GM21423 (cell line): Measurements from ENCODE around the gene CFAP410.
"Not testable (repeated sequence)": the region's sequence is repeated elsewhere in the genome, so short reads cannot be mapped to it uniquely, and the experiment has no call there.

ENCODE experiments used
- ATAC-seq: cut with Tn5 transposase; IDR thresholded peaks from one replicate; pipeline ENCODE4 v1.9.1; 2021; ENCODE audit warnings: mild to moderate bottlenecking, moderate library complexity; ENCODE audit not compliant: unreplicated experiment

Gene CFAP410

DNA sequence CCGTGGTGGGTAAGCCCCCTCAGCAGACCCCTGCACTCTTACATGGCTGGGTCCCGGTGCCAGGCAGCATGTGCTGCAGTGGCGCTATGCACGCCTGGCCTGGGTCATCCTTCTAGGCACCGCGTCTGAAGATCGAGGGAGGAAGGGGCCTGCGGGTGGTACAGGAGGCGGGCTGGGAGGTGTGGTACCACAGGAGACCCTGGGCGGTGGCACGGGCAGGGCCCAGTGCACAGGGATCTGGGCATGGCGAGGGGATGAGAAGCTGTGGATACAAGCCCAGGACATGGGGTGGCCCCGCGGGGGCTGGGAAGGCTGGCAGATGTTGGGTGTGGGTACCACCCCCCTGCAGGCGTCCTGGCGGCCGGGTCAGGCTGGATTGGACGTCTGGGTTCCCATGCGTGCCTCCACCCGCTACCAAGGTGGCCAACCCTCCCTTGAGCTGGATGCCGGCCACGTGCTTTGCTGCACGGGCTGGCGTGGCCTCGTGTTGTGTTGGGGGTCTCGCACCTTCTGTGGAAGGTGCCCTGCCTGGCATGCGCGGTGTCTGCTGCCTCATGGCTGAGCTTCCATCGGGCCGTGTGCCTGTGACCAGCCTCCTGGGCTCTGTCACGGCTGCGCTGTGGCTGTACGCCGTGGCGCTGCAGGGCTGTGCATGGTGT, 19.7 kb downstream of the CFAP410 start:
- ATAC-seq, result no peak

DNA sequence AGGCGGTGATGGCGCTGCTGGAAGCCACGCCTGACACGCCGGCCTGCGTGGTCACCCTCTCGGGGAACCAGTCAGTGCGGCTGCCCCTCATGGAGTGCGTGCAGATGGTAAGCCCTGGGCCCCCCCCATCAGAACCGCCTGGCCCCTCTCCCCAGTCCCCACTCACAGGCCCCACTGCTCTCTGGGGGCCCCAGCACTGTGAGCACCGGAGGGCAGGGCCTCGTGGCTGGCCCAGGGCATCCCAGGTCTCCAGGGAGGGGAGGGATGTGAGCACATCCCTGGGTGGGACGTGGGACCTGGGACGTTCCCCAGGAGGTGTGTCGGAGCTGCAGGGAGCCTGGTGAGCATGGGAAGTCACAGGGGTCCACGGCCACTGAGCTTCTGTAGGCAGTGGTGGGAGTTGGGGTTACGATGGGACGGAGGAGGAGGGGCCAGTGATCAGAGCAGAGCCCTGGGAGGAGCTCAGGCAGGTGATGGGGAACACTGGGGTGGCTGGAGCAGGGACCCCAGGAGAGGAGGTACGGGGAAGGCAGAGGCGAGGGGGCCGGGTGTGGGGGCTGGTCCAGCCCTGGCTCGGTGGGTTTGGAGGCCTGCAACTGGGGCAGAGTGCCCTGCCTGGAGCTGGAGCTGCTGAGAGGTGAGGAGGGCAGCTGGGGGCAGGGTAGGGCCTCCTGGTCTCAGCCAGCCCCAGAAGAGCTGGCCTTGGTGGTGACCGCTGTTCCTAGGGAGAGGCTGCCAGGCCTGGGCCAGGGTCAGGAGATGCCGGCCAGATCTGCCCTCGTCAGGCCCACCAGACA, 20.5 kb downstream of the CFAP410 start:
- no peak for ATAC-seq

DNA sequence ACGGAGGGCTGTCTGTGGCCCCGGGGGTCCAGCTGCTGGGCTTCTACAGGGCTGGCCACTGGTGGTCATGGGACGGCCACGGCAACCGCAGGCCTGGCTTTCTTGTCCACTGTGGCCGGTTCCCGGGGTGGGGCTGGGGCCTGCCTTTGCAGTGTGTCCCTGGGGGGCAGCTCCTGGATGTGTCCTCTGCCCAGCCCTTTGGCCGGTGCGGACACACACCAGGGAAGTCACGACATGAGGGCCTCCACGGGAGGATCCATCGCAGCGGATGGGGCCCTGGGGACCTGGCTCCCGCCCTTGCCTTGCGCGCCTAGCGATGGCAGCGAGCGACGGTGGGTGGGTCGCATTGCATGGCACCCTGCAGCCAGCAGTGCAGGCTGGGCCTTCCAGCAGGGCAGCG, 21.3 kb downstream of the CFAP410 start:
- ATAC-seq, result no peak

DNA sequence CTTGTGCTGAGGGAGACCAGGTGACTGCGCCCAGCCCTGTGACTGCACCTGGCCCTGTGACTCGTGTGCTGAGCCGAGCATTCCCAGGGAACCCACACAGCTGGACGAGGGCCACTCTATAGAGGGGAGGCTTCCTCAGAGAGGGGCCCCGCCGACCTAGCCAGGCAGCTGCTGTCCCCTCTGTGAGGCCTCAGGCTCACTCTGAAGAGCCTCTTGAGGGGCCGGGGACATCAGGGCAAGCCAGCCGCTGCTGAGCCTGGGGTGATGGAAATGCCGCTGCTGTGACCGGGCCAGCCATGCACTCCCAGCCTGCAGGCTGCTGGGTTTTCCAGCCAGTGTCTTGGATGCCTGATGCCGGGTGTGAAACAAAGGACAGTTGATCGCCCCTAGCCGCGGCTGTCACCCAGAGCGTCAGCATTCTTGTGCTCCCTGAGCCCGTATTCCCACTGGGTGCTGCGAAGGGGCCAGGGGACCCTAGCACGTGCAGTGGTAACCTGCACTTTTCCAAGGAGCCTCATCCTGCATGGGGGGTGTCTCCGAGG, 21.9 kb downstream of the CFAP410 start:
- no peak for ATAC-seq

DNA sequence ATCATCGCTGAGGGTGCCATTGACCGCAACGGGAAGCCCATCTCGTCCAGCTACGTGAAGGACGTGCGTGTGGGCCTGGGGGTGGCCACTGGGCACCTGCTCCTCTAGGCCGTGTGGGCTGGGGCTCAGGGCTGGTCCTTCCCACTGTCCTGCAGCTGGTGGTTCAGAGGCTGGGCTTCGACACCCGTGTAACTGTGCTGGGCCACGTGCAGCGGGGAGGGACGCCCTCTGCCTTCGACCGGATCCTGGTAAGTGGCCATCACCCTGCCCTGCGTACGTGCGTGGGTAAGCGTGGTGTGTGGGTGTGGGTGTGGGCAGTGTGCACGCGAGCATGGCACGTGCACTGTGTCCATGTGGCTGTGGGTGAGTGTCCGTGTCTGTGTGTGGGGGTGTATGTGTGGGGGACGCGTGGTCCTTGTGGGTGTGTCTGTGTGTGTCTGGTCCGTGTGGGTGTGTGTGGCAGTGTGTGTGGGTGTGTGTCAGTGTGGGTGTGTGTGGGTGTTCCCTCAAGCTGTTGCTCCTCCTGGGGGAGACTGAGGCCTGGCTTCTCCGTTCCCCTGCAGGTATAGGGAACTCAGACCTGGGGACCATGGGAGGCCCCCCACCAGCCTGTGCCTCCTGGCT, 22.8 kb downstream of the CFAP410 start:
- no peak for ATAC-seq

DNA sequence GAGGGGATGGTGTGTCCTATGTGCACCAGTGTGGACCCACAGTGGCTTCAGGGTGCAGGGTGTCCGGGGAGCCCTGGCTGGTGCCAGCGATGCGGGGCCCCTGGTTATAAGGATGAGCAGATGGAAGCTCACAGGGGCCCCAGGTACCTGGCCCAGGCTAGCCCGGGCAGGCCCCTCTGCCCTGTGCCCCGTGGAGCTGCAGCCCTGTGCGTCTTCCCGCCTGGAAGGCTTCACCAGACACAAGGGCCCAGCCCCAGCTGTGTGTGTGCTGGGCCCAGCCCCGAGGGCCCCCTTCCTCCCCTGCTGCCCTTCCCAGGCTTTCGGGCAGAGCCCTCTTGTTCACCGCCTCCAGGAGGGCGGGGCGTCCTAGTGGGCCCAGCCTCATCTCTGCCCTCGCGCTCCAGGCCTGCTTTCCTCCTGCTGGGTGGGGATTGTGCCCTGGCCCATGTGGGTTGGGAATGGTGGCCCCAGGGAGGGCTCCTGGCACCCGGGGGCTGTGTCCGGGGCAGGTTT, 23.4 kb downstream of the CFAP410 start:
- no peak for ATAC-seq

DNA sequence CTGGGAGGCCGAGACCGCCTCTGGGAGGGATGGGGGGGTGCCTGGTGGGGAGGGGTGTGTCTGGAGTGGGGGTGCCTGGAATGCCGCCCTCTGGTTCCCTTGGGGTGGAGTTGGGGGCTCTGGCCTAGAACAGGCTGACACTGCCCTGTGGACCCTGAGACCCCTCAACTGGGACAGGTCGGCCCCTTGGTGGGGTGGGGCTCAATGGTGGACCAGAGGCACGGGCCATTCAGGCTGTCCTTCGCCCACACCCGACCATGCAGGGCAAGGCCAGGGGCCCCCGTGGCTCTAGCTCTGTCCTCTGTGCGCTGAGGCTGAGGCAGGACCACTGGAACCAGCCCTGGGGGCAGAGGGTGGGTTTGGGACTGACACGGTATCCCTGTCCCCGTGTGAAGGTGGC, 24.6 kb downstream of the CFAP410 start:
- ATAC-seq, result no peak

DNA sequence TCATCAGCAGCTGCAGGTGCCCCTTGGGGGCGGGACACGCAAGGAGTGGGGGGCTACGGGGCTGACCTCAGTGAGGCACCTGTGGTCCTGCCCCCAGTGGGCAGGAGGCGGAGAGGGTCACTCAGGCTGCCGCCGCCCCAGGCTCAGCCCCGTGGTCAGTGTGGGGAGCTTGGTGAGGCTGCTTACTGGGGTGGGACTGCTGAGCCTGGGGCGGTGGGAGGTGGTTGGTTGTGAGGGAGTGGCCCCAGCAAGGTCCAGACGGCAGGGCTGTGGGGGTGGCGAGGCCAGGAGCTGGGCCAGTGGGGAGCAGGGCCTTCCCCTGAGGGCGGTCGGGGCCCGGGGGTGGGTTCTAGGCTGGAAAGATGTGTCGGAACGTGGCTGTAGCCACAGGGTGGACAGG, 25.1 kb downstream of the CFAP410 start:
- ATAC-seq, result no peak

DNA sequence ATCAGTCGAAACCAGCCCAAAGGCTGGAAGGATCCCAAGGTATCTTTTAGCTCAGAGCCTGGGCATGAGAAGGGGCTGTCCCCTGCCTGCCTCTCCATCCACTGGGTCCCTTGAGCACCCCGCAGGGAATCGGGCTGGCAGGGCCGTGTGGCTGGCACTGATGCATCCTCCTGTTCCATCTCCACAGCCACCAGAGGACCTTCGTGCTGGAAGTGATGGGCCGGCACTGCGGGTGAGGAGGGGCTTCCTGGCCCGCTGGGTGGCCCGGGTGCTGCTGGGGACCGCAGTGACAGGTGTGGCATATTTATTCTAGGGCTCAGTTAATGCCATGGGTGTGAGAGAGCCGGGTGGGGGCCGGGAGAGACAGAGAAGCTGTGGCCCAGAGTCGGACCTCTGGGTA, 25.7 kb downstream of the CFAP410 start:
- no peak for ATAC-seq

DNA sequence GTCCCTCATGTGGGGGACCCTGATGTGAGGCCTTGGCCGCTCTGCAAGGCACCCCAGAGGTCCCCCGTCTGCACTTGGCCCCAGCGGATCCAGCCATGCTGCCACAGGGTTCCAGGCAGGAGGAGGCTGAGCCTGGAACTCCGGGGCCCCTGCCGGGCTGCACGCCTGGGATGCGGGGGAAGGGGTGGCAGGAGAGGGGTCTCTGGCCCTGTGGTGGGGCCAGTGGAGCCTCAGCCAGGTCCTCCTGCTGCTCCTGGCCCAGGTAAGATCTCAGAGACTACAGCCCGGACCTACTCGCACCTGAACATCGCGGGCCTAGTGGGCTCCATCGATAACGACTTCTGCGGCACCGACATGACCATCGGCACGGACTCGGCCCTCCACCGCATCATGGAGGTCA, 26.5 kb downstream of the CFAP410 start:
- no peak for ATAC-seq

DNA sequence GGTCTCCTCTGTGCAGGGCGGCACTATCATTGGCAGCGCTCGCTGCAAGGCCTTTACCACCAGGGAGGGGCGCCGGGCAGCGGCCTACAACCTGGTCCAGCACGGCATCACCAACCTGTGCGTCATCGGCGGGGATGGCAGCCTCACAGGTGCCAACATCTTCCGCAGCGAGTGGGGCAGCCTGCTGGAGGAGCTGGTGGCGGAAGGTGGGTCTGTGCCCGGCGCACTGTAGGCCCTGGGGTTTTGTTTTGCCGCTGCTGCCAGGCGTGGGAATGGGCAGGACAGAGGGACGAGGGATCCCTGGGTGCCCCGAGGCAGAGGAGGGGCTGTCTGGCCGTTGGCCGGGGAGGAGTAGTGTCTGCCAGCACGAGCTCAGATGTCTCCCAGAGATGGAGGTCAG, 27.1 kb downstream of the CFAP410 start:
- no peak for ATAC-seq

DNA sequence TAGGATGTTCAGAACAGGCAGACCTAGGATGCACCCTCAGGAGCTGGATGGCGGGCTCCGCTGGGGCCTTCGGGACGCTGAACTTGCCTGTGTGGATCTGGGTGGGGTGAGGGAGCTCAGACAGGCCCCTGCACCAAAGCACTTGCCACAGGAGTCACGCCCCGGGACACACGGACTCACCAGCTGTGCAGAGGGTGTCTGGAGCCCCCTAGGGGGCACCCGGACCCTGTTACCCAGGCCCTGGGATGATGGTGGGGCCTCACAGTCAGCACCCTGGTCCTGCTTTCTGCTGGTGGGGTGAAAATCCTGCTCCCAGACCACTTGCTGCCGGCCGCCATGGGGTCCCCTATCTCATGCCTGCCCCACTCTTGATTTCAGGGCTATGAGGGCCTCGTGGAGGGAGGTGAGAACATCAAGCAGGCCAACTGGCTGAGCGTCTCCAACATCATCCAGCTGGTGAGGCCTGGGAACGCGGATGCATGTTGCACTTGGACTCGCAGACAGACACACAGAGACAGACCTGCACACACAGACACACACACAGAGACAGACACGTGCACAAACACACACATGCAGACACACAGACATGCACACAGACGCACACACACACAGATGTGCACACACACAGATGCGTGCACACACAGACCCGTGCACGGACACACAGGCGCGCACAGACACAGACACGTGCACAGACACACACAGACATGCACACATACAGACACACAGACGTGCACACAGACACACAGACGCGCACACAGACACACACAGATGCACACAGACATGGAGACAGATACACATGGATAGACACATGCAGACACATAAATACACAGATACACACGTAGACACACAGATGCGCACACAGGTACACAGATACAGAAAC, 28.3 kb downstream of the CFAP410 start:
- ATAC-seq, result no peak

DNA sequence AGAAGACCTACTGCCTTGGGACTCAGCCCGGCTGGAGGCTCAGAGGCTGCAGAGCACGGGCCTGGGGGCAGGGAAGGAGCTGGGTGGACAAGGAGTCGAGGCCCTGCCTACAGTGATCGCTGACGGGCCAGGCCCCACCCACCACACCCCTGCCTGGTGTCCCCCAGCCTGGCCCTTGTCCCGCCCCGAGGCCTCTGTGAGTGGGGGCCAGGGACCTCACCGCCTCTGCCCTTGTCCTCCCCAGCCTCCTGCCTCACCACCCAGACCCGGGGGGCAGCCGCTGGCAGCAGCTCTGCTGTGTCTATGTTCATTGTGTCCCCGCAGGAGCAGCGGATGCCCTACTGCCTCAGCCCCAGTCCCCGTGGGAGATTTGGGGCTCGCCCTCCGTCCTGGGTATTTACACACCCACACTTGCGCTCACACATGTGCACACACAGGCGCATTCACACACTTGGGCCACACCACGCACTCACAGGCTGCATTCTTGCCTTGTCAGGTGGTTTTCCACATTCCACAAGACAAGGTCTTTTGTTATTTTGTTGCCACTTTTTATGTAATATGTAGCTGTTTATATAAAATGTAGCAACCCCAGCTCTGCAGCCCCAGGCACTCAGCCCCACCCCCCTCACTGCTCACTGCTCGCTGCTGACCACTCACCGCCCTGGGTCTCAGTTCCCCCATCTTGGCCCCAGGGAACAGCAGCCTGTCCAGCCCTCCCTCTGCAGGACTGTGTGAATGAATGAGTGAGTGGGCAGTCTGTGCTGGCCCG, 32.1 kb downstream of the CFAP410 start:
- ATAC-seq, result no peak

DNA sequence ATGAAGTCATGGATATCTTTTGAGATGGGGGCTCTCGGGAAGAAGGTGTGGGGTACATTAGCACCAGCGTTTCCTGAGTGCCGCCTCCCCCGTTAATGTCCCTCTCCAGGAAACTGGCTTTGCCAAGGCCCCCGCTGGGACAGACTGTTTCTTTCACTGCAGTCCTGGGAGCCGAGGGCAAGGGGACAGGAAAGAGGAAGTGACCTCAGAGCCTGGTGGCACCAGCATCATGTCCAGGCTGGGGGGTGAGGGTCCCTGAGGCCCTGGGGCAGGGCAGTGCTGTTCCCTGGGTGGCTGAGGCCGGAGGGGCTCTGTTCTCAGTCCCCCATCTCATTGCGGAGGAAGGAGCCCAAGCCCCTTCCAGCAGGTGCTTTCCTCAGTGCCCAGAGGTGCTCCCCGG, 33.5 kb downstream of the CFAP410 start:
- ATAC-seq, result no peak

DNA sequence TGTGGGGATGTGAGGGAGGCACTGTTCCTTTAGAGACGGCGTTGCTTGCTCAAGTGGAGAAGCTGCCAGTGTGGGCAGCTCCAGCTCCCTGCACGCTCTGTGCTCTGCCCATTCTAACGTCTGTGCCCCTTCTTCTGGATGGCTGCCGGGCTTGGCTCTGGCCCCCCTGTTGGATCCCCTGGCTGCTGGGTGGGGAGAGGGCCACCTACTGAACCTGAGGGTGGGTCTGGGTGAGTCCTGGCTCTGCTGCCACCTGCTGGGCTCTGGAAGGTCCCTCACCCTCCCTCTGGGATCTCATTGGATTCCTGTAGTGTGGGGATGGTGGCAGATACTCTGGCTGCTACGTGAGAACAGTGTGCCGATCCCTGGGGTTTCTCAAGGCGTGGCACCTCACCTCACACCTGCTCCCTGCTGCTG, 34.3 kb downstream of the CFAP410 start:
- no peak for ATAC-seq

DNA sequence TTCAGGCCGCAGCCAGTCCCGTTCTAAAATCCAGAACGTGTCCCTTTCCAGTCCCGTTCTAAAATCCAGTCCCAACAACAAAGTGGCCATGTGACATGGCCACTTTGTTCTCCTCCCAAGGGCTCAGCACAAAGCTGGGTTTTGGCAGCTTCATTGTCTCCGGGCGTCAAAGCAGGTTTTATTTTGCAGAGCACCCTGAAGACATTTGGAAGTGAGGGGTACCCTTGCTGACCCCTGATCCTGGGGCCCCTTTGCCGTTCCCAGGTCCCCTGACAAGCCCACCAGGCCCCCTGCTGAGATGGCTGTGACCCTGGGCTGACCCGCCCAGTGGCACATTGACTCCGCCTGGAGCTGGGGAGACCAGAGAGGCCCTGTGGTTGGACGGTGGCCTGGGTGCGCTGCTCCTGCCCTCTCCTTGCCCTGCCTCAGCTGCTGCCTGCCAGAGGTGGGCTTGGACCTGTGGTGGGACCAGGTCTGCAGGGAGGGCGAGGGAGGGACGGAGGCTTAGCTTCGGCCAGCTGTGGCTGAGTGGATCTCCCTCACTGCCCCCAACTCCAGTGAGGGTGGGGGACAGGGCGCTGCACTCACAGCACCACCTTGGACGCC, 35.1 kb downstream of the CFAP410 start:
- no peak for ATAC-seq

DNA sequence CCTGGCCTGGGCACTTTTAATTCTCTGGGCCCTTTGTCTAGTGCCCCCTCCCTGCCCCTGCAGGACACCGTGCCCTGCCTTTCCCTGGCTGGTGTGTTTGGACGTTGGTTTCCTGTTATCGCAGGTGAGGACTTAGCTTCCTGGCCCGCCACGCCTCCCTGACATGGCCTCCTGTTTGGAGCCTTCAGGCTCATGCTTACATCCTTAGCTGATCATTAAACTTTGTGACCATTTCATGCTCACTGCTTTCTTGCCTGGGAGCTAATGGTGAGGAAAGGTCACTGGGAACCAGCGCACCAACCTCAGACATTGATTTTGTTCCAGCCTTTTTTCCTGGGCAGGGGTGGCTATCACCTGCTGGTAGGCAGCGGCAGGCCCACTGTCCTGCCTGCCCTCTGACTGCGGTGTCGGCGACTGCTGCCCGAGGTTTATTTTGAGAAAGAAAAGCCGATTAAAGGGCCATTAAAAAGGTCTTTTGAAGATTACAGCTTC, 35.7 kb downstream of the CFAP410 start:
- no peak for ATAC-seq

DNA sequence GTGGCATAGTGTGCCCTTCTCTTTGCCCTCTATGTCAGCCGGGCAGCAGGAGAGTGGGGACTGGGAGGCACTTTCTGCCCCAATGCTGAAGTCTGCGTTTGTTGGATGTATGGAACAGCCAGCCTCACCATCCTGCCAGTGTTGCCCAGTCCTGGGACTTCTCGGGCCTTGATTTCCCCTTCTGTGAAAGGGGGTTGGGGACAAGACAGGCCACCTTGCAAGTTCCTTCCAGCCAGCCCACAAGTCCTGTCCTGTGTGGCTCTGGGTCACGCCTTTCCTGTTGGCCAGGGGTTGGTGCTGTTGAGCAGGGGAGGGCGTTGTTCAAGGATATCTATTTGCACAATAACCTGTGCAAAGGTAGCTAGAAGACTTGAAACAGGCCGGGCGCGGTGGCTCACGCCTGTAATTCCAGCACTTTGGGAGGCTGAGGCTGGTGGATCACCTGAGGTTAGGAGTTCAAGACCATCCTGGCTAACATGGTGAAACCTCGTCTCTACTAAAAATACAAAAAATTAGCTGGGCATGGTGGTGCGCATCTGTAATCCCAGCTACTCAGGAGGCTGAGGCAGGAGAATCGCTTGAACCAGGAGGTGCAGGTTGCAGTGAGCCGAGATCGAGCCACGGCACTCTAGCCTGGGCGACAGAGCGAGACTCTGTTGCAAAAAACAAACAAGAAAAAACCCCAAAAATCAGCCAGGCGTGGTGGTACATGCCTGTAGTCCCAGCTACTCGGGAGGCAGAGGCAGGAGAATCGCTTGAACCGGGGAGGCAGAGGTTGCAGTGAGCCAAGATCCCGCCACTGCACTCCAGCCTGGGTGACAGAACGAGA, 36.4 kb downstream of the CFAP410 start:
- ATAC-seq, result not testable (repeated sequence)
